Right forelimb (tissue), 1 donor: Measurements from ENCODE around the gene SNX2.
"Not testable (repeated sequence)": the region's sequence is repeated elsewhere in the genome, so short reads cannot be mapped to it uniquely, and the experiment has no call there.

ENCODE experiments used
- DNase-seq: peaks from one replicate; pipeline ENCODE4 v3.0.0-alpha.2; 2018

The SNX2 gene

GRCh38 chr5:122844910-122845228, 70.0 kb downstream of the SNX2 start:
- DNase-seq: no peak

GRCh38 chr5:122845229-122846050, 70.6 kb downstream of the SNX2 start, which contains the start of gene SNX24:
SNX24 (plus strand) TSS chr5:122845613; CDS start chr5:122845634, 21 bp downstream.
- peak; percentile 89 for DNase-seq

GRCh38 chr5:122846051-122846550, 71.2 kb downstream of the SNX2 start:
- no peak for DNase-seq

GRCh38 chr5:122847687-122848081, 72.8 kb downstream of the SNX2 start:
- no peak for DNase-seq

- DNase-seq: no peak
These were observed 74.9 kb downstream of the SNX2 start for GRCh38 chr5:122849771-122850170.

- DNase-seq: not testable (repeated sequence)
These were observed 82.7 kb downstream of the SNX2 start for GRCh38 chr5:122857538-122857937.

DNA sequence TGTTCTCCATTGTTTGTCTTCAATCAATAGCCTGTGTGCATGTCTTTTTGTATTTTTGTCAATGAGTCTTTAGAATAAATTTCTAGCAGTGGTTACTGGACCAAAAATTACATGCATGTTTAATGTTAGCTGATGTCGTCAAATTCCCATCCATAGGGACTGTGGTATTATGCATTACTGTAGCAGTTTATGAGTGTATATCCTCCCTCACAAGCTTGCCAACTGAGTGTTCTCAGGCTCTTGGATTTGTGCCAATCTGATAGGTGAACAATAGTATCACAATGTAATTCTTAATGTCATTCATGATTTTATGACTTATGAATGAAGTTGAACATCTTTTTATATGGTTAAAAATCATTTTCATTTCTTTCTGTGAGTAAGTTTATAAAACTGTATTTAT, 83.6 kb downstream of the SNX2 start:
- DNase-seq: no peak

GRCh38 chr5:122863240-122863639, 88.4 kb downstream of the SNX2 start:
- DNase-seq: no peak

GRCh38 chr5:122863721-122864120, 88.8 kb downstream of the SNX2 start:
- no peak for DNase-seq

- DNase-seq: no peak
These were observed 89.5 kb downstream of the SNX2 start for GRCh38 chr5:122864400-122864799.

DNA sequence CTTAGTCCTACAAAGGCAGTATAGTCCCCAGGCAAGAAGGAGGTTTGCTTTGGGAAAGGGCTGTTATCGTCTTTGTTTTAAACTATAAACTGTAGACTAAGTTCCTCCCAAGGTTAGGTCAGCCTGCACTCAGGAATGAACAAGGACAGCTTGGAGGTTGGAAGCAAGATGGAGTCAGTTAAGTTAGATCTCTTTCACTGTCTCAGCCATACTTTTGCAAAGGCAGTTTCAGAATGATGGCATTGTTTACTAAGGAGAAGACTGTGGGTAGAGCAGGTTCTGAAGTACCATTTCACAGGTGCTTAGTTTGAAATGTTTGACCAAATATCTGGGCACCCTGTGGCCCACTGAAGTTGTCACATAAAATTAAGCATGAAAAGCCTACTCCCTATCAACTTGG, 90.0 kb downstream of the SNX2 start:
- DNase-seq: no peak

GRCh38 chr5:122870219-122870856, 95.5 kb downstream of the SNX2 start:
- no peak for DNase-seq

DNA sequence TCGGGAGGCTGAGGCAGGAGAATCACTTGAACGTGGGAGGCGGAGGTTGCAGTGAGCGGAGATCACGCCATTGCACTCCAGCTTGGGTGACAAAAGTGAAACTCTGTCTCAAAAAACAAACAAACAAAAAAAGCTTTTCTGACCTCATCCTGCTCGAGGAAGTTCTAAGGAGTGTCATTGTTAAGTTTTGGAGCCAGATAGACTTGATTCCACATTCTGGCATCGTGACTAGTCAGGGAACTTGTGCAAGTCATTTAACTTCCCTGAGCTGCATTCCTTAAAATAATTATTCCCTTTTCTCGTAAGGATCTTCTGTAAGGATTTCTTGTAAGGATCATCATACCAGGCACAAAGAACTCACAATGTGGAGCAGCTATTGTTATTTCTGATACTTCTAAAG, 96.8 kb downstream of the SNX2 start:
- no peak for DNase-seq

DNA sequence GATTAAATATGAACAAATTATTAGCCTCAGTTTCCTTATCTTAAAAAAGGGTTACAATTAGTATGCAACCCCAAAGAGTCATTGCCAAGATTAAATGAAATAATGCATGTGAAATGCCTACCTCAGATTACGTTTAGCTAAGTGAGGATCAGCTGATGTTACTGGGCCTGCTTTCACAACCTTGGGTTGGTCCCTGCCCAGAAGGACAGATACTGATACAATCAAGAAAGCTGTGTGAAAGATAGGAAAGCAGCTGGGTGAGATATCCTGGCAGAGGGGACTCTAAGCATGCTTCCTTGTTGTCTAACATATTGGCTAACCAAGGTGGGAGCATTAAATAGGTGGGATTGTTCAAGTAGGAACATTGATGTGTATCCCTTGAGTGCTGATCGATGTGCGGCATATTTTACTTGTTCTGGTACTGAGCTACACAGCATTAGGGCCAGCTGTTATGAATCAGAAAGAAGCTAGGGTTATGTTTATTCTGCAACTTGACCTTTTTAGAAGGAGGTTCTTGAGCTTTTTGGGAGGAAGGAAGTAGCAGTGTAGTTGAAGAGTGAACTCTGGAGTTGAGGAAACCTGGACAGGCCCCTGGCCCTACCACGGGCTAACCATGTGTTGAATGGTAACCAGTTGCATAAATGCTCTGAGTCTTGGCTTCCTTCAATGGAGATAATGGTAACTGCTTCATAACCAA, 99.4 kb downstream of the SNX2 start:
- no peak for DNase-seq

GRCh38 chr5:122877518-122877917, 102.6 kb downstream of the SNX2 start:
- no peak for DNase-seq

DNA sequence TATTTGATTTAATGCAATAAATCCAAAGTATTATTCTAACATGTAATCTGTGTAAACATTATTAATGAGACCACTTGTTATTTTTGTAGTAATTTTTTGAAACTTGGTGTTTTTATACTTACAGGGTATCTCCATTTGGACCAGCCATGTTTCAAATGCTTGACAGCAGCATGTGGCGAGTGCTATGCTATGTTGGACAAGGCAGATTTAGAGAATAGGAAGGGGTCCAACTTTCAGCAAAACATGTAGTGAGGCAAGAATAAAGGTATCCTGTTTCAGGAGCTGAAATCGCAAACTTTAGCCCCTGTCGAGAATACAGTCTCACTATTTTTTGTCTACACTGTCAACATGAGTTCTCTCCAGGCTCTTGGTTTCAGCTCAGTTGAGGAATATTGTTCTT, 104.2 kb downstream of the SNX2 start:
- DNase-seq: no peak
